ENCODE results near the gene NADK2. TPM values are rescaled to one million over a fixed set of nuclear protein-coding genes. Genes with fewer than 3 reads are reported as not detected.

NADK2 gene
- total RNA-seq, 1 experiment from 2014 or later = 28.4 TPM

DNA sequence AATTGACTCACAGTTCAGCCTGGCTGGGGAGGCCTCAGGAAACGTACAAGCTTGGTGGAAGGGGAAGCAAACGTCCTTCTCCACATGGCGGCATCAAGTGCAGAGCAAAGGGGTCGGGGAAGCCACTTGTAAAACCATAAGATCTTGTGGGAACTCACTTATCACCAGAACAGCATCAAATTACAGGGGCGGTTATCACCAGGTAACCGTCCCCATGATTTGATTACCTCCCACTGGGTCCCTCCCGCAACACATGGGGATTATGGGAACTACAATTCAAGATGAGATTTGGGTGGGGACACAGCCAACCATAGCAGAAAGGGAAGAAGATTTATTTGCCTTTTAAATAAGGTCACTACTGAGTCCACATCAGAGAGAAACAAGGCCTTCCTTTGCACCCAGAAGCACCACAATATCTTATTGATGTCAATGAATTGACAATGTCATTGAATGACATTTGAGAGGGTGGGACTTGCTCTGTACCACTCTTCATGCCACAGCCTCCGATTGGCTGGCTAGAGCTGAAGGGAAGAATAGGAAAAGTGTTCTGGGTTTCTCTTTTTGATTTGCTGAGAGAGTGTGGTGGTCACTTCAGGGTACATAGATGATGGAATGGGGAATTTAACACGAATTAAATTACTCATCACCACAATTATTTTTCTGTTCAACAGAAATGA lies 78.8 kb downstream of the NADK2 start:
- DNase-seq (ENCODE audit: low read depth) = no peak

DNA sequence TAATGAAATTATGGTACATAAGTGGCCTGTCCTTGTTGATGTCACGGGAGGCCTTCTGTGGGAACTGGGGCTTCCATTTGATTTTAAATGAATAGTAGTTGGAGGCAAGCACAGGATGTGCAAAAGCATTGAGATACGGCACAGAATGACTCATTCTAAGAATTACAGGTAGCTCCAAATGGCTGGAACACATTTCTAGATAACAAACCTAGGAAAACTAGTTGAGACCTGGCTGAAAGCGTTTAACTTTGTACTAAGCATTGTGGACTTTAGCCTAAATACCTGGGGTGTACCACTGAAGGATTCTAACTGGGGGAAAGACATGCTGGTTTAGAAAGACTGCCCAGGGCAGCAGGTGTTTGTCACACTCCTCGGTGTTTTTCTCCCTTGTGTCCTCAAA lies 80.4 kb downstream of the NADK2 start:
- no peak for DNase-seq (ENCODE audit: low read depth)

DNA sequence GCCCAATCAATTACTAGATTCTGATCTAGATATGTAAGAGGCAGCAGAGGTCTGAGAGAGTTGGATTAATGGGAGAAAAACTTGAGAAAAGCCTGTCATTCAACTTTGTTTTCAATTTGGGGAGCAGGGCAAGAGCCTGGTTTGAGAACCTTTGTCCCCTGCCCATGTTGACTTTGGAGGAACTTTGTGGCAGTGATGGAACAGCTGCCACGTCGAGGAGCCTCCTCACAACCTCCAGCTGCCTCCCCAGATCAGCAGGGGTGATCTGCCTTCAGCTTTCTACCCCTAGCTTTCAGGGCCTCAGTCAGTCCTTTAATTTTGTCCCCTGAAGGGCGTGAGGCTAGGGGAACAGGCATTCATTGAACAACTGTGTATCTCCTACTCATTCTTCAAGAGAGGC lies 81.1 kb downstream of the NADK2 start:
- no peak for DNase-seq (ENCODE audit: low read depth)

DNA sequence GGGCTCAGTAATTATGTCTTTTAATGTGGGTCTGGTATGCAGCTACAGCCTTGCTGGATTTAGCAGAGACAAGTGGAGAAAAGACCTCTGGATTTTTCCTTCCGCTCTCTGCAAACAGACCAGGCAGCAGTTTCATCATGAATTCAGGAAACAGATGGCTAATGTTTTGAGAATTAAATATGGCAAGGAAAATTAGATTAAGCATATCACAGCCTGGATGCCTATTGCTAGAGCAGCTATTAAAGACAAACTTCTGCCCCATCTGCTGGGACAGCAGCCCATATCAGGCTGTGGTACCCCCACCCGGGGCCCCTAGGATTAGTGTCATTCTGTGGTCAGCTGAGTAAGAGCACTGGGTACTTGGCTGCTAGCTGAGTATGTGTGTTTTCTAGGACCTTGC lies 83.6 kb downstream of the NADK2 start:
- no peak for DNase-seq (ENCODE audit: low read depth)

DNA sequence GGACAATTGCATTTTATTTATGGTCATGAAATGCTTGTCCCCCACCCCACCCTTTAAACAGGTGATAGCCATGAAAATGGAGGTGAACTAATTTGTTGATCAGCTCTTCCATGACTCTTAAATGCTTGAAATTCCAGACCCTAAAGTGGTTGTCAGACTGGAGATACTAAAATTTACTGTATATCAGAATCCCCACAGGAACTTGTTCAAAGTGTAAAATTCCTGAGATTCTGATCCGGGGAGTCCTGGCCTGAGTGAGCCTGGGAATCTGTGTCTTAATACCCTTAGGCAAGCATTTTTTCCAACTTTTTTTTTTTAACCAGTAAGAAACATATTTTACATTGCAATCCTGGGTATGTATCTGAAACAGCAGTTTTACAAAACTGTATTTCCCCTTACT lies 85.1 kb downstream of the NADK2 start:
- no peak for DNase-seq (ENCODE audit: low read depth)

DNA sequence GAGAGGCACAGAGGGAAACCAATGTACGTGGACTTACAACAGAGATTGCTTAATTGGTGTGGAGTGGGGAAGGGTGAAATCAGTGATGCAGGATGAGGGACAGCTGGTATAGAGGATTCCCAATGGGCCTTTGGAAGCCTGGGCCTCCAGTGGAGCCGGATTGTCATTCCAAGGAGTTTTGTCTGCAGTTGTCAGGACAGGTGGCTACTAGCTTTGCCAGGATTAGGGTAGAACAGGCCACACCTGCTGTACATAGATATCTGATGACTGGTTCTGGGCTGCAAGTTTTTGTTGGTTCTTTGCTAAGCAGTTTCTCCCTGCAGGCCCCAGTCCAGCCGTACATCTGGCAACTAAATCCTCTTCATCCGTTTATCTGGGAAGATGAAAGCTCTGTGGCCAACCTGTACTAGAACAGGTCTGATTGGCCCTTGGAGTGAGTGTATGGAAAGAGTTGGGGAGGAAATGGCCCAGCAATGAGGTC lies 85.6 kb downstream of the NADK2 start:
- DNase-seq (ENCODE audit: low read depth) = no peak

DNA sequence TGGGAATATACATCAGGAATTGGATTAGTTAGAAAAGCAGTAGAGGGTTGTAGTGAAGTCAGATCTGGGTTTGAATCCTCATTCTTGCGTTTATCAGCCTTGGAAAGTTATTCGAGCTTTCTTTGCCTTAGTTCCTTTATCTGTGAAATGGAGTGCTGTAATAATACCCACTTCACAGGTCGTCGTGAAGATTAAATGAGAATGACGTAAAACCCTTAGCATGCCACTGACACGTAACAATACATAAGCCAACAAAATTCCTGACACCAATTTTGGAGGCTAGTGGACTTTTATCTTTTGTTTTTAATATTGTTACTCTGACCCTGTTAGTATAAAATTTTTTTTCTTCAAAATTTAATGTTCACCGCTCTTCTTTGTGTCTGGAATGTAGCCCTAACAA lies 86.4 kb downstream of the NADK2 start:
- no peak for DNase-seq (ENCODE audit: low read depth)

DNA sequence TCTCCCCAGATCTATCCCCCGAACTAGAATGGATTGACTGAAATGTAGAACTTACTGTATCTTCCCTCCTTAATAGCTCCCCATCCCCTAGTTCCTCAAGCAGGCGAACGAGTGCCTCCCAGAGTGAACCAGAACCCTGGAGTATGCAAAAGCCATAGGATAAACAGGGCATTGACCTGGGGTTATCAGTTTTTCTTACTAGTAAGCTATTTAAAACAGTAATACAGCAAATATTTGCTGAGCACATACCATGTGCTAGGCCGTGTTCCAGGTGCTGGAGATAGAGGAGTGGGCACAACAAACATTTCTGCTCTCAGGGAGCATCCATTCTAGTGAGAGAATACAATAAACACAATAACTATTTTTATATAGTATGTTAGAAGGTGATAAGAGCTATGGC lies 88.0 kb downstream of the NADK2 start:
- DNase-seq (ENCODE audit: low read depth) = no peak

DNA sequence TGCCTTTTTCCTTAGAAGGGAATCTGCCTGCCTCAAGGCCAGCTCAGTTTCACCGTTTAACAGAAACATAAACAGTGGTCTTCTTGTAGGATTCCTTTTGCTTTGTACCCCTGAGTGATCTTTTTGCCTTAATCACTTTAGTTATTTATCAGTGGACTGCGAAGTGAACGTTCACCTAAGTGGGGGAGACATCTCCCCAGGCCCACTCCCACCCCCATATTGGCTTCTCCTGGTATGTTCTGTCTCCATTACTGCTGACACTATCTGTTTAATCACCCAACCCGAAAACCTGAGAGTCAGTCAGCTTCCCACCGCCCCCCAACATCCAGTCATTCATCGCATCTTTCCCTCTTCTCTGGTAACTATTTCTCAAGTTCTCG lies 88.4 kb downstream of the NADK2 start:
- DNase-seq (ENCODE audit: low read depth) = no peak

DNA sequence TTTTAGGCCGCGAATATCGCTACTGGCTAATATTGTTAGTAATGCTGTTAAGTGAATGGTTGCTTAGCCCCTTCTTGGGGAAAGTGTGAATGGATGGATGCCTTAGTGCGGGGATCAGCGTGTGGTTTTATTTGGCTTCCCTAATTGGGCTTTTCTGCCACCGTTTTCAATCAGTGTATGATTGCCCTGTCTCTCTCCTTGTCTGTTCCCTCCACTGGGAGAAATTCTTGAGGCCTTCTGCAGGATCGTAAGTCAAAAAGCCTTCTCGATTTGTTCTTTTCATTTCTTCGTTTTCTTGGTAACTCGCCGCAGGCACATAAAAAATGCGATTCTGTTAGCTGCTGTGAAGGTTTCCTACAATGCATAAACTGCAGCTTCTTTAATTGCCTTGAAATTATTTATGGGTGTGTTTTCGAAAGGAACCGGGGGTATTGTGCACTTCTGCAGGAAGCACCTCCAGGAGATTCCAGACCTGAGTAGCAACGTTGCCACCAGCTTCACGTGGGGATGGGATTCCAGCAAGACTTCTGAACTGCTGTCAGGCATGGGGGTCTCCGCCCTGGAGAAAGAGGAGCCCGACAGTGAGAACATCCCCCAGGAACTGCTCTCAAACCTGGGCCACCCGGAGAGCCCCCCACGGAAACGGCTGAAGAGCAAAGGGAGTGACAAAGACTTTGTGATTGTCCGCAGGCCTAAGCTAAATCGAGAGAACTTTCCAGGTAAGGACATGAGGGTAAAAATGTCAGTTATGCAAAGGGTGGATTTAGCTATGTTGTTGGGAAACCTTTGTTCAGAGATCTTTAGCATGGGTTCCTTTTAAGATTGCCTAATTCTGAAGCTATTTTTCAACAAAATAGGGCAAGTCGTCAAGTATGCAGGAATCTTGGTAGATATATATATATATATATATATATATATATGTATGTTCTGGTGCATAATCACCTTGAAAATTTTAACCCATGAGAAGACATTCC lies 89.1 kb downstream of the NADK2 start:
- DNase-seq (ENCODE audit: low read depth) = peak; percentile 13

DNA sequence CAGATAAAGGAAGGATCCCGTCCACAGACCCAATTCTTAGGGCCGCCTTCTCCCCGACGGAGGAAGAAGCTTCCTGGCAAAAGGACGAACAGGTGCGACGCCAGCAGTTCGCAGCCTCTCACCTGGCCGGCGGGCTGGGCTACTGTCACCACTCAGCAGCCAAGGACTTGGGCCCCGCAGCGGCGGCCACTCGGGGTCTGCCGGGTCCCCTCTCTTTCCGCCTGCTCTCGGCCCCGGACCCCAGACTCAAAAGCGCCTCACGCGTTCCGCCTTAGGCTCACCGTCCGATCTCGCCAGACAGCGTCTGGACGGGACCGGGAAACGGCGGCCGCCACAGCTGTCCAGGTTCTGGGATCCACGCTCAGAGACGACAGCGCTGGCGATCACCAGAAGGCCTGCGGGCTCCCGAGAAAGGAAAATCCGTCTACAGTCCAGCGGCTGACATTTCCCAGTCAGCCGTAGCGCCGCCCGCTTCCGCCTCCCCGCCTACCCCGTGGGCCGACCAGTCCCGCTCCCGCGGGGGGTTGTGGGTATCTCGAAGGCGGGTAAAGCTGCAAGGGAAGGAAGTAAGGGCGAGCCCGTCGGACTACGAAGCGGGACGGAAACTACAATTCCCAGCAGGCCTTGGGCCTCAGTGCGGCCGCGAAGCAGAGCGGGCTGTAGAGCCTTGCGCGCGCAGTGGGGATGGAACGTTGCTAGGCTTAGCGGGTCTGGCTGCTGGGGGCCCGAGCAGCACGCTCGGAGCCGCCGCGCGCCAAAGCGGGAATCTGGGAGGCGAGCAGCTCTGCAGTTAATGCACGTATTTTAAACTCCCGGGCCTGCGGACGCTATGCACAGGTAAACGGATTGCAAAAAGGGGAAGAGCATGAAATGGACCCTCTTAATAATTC lies 90.0 kb downstream of the NADK2 start, which contains the start of the genes LMBRD2 and SKP2:
TSS of gene LMBRD2 (minus strand) at position 454 of the 890 bp plus-strand sequence. CDS start 8,538 bp downstream, outside the sequence.
TSS of gene SKP2 (plus strand) at position 678 of the 890 bp plus-strand sequence. CDS start at position 830, 152 bp downstream.
- DNase-seq (ENCODE audit: low read depth) = peak; percentile 99

DNA sequence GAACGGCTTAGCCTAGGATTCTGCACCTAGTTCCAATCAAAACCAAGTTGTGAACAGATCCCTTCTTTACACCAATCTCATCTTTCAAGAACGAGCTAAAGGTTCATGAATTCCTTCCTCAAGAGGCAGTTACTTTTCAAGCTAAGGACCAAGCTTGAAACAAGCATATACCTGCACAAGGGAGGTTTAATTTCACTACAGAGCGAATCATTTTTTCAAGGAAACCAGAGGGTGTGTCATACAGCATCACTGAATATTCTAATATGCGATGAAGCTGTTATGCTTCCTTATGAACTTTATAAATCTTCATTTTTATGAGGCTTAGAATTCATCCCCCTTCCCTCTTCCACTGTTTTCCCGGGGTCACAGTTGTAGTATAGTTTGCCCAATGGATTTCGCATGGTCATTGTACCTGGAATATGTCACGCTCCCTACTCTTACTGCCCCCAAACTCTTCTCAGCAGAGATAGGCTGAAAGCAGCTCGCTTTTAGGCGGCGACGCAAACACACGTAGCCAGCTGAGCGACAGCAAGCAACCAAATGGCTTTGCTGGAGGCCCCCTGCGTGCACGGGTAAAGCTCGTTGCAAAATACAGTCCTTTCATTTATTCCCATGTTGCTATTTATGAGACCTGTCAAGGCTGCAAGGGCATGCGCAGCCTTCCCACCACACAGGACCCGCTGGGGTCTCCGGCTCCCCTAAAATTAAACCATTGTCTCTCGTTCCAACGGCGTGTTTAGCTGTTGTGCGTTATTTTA lies 90.9 kb downstream of the NADK2 start:
- DNase-seq (ENCODE audit: low read depth) = peak; percentile 47

DNA sequence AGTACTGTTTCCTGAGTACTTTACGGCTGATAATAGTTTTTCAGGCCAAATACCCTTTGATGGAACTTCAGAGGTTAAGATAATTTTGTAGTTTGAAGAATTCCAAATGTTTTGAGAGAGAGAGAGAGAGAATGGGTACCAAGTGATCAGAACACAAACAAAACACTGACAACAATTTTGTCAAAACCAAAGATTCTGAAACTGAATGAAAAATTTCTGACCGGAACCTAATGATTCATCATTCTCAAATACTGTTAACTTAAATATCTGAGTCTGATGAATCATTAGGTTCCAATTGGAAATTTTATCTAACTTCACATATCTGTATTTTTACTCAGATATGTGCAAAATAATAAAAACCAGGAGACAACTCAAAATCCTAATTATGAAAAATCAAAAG lies 94.0 kb downstream of the NADK2 start:
- DNase-seq (ENCODE audit: low read depth) = no peak

DNA sequence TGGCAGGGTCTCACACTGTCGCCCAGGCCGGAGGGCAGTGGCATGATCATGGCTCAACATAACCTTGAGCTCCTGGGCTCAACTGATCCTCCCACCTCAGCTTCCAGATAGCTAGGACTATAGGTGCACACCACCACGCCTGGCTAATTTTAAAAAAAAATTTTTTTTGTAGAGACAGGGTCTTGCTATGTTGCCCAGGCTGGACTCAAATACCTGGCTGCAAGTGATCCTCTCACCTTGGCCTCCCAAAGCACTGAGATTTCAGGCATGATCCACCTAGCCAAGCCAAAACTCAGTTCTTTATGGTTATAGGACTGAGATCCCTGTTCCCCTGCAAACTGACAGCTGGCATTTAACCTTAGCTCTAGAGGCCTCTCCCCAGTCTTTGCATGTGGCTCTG lies 95.3 kb downstream of the NADK2 start:
- DNase-seq (ENCODE audit: low read depth) = no peak

DNA sequence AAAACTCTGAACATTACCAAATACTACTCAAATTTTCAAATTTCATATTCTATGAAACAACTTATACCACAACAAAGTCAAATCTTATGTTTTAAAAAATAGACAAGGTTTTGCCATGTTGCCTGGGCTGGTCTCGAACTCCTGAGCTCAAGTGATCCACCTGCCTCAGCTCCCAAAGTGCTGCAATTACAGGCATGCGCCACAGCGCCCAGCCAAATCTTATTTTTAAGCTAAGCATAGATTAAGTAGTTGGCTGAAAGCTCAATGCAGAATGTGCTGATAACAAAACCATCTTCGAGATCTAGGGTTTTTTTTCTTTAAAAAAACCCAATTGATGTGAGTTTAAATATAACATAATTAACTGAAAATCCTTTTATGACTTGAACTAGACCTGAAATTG lies 96.4 kb downstream of the NADK2 start:
- no peak for DNase-seq (ENCODE audit: low read depth)

Small RNAs within 50 kb of the gene (small RNA-seq; reads per million reads assigned to genes)
- gene MIR580 = 0.07 reads per million
- gene RNU6-1305P = not detected

Other genes starting within 250 kb of the NADK2 start
- not detected in 2 replicates for gene UGT3A2, start 175.0 kb downstream of the NADK2 start, total RNA-seq (2014; rRNA removed; shearing (Covaris generic))
- 3.9 and 8.0 TPM in 2 replicates for gene LMBRD2, start 90.0 kb downstream of the NADK2 start, total RNA-seq (2014; rRNA removed; shearing (Covaris generic))
- 80.6 and 84.1 TPM in 2 replicates for gene SKP2, start 89.8 kb downstream of the NADK2 start, total RNA-seq (2014; rRNA removed; shearing (Covaris generic))
- 0.18 and 0.50 TPM in 2 replicates for gene RANBP3L, start 60.0 kb upstream of the NADK2 start, total RNA-seq (2014; rRNA removed; shearing (Covaris generic))

All from HT1080 (cell line).